ENCODE data around the gene LRRD1. TPM values are rescaled to one million over a fixed set of nuclear protein-coding genes. Genes with fewer than 3 reads are reported as not detected.

The LRRD1 gene
- total and polyA plus RNA-seq, 2 of the 8 experiments (the other 6 are each of a cell fraction or from before 2014, with no cell fraction given): not detected

GRCh38 chr7:92156990-92157389 is 22.0 kb downstream of the LRRD1 start:
- Histone ChIP-seq H2BK20ac (ENCODE audit: low read length) (no peak overlapping the region), H4K8ac (ENCODE audit: extremely low read depth, insufficient read depth, low read length) (no peak overlapping the region), H3K79me2 (ENCODE audit: control insufficient read depth in 1 of 2, insufficient read depth in 2 of 2, low read length in 2 of 2) (no peaks in the 10 kb centered on the region), H2BK120ac (replicated peaks; ENCODE audit: low read depth, low read length) (no peak overlapping the region), H3K27me3 (replicated peaks in 1 of 4; ENCODE audit: control insufficient read depth in 3 of 4, extremely low read depth in 1 of 4, insufficient read depth in 3 of 4, low read length in 3 of 4) (no peaks in the 10 kb centered on the region), H2BK15ac (ENCODE audit: low read length) (no peak overlapping the region), H3K56ac (replicated peaks; ENCODE audit: insufficient read length, low read depth, low read length) (no peak overlapping the region), H3K4ac (replicated peaks; ENCODE audit: insufficient read length, low read depth, low read length) (no peak overlapping the region), H2AK5ac (ENCODE audit: low read depth, low read length) (no peak overlapping the region), H3K23ac (ENCODE audit: insufficient read length) (no peak overlapping the region), H4K91ac (replicated peaks; ENCODE audit: insufficient read length, low read length) (no peak overlapping the region), H3K9ac (replicated peaks in 1 of 4; ENCODE audit: extremely low read depth in 1 of 4, low read depth in 3 of 4, low read length in 3 of 4) (no peak overlapping the region), H4K5ac (ENCODE audit: insufficient read length, low read depth, low read length) (no peak overlapping the region), H3K79me1 (ENCODE audit: low read depth, low read length) (no peaks in the 10 kb centered on the region), H3K27ac (ENCODE audit: low read depth, low read length) (no peak overlapping the region), H3K36me3 (ENCODE audit: control insufficient read depth in 2 of 4, insufficient read depth in 4 of 4, low read length in 3 of 4) (no peaks in the 10 kb centered on the region), H3K4me1 (replicated peaks in 1 of 4; ENCODE audit: control insufficient read depth in 3 of 4, insufficient read depth in 4 of 4, low read length in 3 of 4) (no peaks in the 10 kb centered on the region), H3K9me3 (ENCODE audit: insufficient read depth in 2 of 2, low read depth in 1 of 2, low read length in 1 of 2) (no peaks in the 10 kb centered on the region), H3K4me2 (ENCODE audit: insufficient read depth in 1 of 2, low read depth in 2 of 2, low read length in 2 of 2) (no peak overlapping the region), H3K18ac (ENCODE audit: extremely low read depth, low read length) (no peak overlapping the region), H2AFZ (ENCODE audit: low read length) (no peak overlapping the region), H2BK12ac (ENCODE audit: low read depth, low read length) (no peak overlapping the region), H2BK5ac (ENCODE audit: low read depth, low read length) (no peak overlapping the region), H4K20me1 (replicated peaks in 1 of 2; ENCODE audit: control insufficient read depth in 1 of 2, insufficient read depth in 2 of 2, low read length in 2 of 2) (no peaks in the 10 kb centered on the region), H3K4me3 (ENCODE audit: extremely low read depth in 1 of 4, insufficient read depth in 2 of 4, low read depth in 3 of 4, low read length in 4 of 4) (no peak overlapping the region), H3K23me2 (ENCODE audit: low read depth, low read length) (no peaks in the 10 kb centered on the region), H3K14ac (ENCODE audit: insufficient read length) (no peak overlapping the region)
- FAIRE-seq (no peak), DNase-seq (ENCODE audit: low read depth in 1 of 2, low spot score in 2 of 2) (no peak)
- ChIA-PET CTCF (ENCODE audit: partially characterized antibody) (no interaction called here), POLR2A (ENCODE audit: partially characterized antibody) (no interaction called here)
- TF ChIP-seq EP300 (IDR thresholded peaks at IDR 0.05; ENCODE audit: borderline replicate concordance in 1 of 2, low read depth in 2 of 2, low read length in 2 of 2): no peak
- TF ChIP-seq SRF (IDR thresholded peaks at IDR 0.05; ENCODE audit: low read depth, low read length): no peak
- TF ChIP-seq CBX5 (IDR thresholded peaks at IDR 0.05; ENCODE audit: low read depth, low read length): no peak
- no peak for TF ChIP-seq GTF2F1 (IDR thresholded peaks at IDR 0.05; ENCODE audit: borderline replicate concordance, low read depth, low read length)
- no peak for TF ChIP-seq SIRT6 (IDR thresholded peaks at IDR 0.05; ENCODE audit: low read length)
- no peak for TF ChIP-seq TCF12 (IDR thresholded peaks at IDR 0.05; ENCODE audit: low read depth, low read length)
- no peak for TF ChIP-seq CHD1 (IDR thresholded peaks at IDR 0.05; ENCODE audit: low read depth, low read length)
- TF ChIP-seq CBX8 (IDR thresholded peaks at IDR 0.05; ENCODE audit: borderline replicate concordance, low read depth, low read length): no peak
